ENCODE data around the gene KRT13.

GRCh38 chr17:41474863-41475262 lies 30.5 kb downstream of the KRT13 start:
- TF ChIP-seq CTCF (conservative IDR thresholded peaks at IDR 0.05) (no peak), ZFX (IDR thresholded peaks at IDR 0.05) (no peak)
